AG04450 (cell line): ENCODE data around the gene SIGLEC12. TPM values are rescaled to one million over a fixed set of nuclear protein-coding genes. Genes with fewer than 3 reads are reported as not detected.

Source experiments
- CTCF ChIA-PET: fragments of 300-600, 350-600 bp; formaldehyde crosslinking; extraction: SDS; loops from one replicate; lab custom pipeline; 2022; ENCODE audit warnings: antibody characterized with exemption, inconsistent platforms; lab: Charles Lee
- POLR2A ChIA-PET: fragments of 350-600 bp; formaldehyde crosslinking; extraction: SDS; loops from one replicate; lab custom pipeline; 2021; ENCODE audit warnings: antibody characterized with exemption, inconsistent platforms; lab: Yijun Ruan, JAX
- DNase-seq: peaks from one replicate; pipeline ENCODE4 v3.0.0-alpha.2; 2011; ENCODE audit warnings: low read depth, low spot score
- H3K27ac ChIP-seq: one replicate; pipeline ENCODE4 v1.5.1; 2012; ENCODE audit warnings: low read depth, low read length, control low read depth
- H3K27me3 ChIP-seq: one replicate; pipeline ENCODE4 v1.6.0; 2012; ENCODE audit warnings: low read length; ENCODE audit not compliant: control insufficient read depth, insufficient read depth
- H3K4me3 ChIP-seq: 2 replicates; pipeline ENCODE4 v1.5.1; 2011; ENCODE audit warnings: mild to moderate bottlenecking, low read depth, low read length, control low read depth
- H3K9me3 ChIP-seq: 2 replicates; pipeline ENCODE4 v1.5.1; 2012; ENCODE audit warnings: low read length; ENCODE audit not compliant: control insufficient read depth, insufficient read depth
- polyA plus RNA-seq: library from polyadenylated mRNA; depleted of rRNA; stranded (reverse); fragments of >200 nt; gene quantifications from 2 replicates; pipeline ENCODE4 v1.2.3, GENCODE V29; 2011
- TF ChIP-seq, protein P1 (sequence below): IDR thresholded peaks from 2 replicates; pipeline ENCODE4 v1.5.1; 2011; ENCODE audit warnings: low read depth, low read length, control low read depth, inconsistent platforms

The SIGLEC12 gene
- polyA plus RNA-seq, 1 experiment: not detected

GRCh38 chr19:51470966-51471365 lies 30.6 kb downstream of the SIGLEC12 start:
- ChIA-PET CTCF (interaction anchor here (0.7 to 5.4 kb wide), 5 partner anchors 9 to 307 kb away, joined by 3 to 128 read pairs (median 4); no protein-coding TSS in a partner anchor), POLR2A (interaction anchor here (0.6 kb wide), 1 partner anchor 502 kb away, joined by 12 read pairs; no protein-coding TSS in a partner anchor)
- Histone ChIP-seq H3K27ac (no peak overlapping the region), H3K4me3 (no peak overlapping the region), H3K27me3 (no peaks in the 10 kb centered on the region), H3K9me3 (no peaks in the 10 kb centered on the region)
- no peak for DNase-seq
- TF ChIP-seq, protein P1, sequence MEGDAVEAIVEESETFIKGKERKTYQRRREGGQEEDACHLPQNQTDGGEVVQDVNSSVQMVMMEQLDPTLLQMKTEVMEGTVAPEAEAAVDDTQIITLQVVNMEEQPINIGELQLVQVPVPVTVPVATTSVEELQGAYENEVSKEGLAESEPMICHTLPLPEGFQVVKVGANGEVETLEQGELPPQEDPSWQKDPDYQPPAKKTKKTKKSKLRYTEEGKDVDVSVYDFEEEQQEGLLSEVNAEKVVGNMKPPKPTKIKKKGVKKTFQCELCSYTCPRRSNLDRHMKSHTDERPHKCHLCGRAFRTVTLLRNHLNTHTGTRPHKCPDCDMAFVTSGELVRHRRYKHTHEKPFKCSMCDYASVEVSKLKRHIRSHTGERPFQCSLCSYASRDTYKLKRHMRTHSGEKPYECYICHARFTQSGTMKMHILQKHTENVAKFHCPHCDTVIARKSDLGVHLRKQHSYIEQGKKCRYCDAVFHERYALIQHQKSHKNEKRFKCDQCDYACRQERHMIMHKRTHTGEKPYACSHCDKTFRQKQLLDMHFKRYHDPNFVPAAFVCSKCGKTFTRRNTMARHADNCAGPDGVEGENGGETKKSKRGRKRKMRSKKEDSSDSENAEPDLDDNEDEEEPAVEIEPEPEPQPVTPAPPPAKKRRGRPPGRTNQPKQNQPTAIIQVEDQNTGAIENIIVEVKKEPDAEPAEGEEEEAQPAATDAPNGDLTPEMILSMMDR: no peak

GRCh38 chr19:51469629-51470028 lies 32.0 kb downstream of the SIGLEC12 start:
- Histone ChIP-seq H3K4me3 (no peak overlapping the region), H3K9me3 (no peaks in the 10 kb centered on the region), H3K27ac (no peak overlapping the region), H3K27me3 (no peaks in the 10 kb centered on the region)
- ChIA-PET CTCF (interaction anchor here (0.7 to 1.5 kb wide), 3 partner anchors 188 to 756 kb away, joined by 3 to 4 read pairs (median 3); no protein-coding TSS in a partner anchor), POLR2A (no interaction called here)
- DNase-seq: no peak
- TF ChIP-seq, protein P1: no peak

- no peak overlapping the region for H3K4me3 ChIP-seq
- no peaks in the 10 kb centered on the region for H3K9me3 ChIP-seq
- H3K27ac ChIP-seq: no peak overlapping the region
- TF ChIP-seq, protein P1: no peak
- POLR2A ChIA-PET: no interaction called here
- no peak for DNase-seq
- CTCF ChIA-PET: interaction anchor here (1.4 to 1.5 kb wide), 2 partner anchors 188 to 191 kb away, joined by 3 to 4 read pairs; no protein-coding TSS in a partner anchor
- no peaks in the 10 kb centered on the region for H3K27me3 ChIP-seq
Observed at GRCh38 chr19:51469162-51469561, 32.4 kb downstream of the SIGLEC12 start.

DNA sequence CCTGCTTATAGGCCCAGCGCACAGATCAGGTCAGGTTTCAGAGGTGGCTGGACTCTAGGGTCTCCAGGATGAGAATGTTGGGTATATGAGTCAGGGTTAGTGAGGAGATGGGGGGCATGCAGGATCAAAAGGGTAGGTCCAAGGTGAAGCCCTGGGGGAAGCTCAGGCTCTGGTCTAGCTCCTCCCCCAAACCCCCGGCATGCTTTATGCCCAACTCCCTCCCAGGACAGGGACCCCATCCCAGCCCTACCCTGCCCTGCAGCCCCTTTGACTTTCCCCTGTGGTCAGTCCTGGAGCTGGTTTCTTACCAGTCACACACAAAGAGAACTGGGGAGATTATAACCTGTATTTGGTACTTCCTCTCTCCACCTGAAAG lies 33.1 kb downstream of the SIGLEC12 start:
- no peak for DNase-seq
- H3K4me3 ChIP-seq: no peak overlapping the region
- CTCF ChIA-PET: interaction anchor here (0.6 to 1.4 kb wide), 2 partner anchors 169 to 191 kb away, joined by 3 read pairs; no protein-coding TSS in a partner anchor
- no peaks in the 10 kb centered on the region for H3K9me3 ChIP-seq
- POLR2A ChIA-PET: no interaction called here
- H3K27me3 ChIP-seq: no peaks in the 10 kb centered on the region
- no peak overlapping the region for H3K27ac ChIP-seq
- TF ChIP-seq, protein P1: no peak

DNA sequence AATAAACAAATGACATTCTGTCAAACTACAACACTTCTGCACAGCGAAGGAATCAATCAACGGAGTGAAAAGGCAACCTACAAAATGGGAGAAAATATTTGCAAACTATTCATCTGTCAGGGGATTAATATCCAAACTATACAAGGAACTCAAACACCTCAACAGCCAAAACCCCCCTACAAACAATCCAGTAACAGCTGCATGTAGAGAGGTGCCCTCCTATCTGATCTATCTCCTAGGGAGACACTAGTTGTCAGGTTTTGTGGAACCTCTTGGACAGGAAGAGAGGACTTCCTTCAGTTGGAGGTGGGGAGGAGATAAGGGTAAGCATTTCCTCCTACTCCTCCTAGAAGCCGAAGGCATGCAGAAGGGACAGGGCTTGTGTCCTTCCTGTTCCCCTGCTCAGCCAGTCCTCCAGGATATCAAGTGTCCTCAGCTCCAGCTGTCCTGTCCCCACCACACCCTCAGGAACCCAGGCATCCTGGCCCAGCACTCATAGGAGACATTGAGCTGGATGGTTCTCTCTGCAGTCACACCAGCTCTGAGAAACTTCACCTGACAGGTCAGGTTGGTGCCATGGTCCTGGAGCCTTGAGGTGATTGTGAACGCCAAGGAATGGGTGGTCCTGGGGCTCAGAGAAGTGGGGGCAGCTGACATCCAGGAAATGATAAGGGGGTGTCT lies 33.6 kb downstream of the SIGLEC12 start:
- Histone ChIP-seq H3K27ac (no peak overlapping the region), H3K9me3 (no peaks in the 10 kb centered on the region; the same call in 1 of the 2 replicates), H3K4me3 (no peak overlapping the region), H3K27me3 (no peaks in the 10 kb centered on the region)
- ChIA-PET CTCF (interaction anchor here (0.6 to 1.4 kb wide), 3 partner anchors 169 to 193 kb away, joined by 3 to 4 read pairs (median 3); no protein-coding TSS in a partner anchor), POLR2A (no interaction called here)
- TF ChIP-seq, protein P1: no peak
- no peak for DNase-seq
